VCaP (cell line): ENCODE data around the gene CASP5.
"Not testable (repeated sequence)": the region's sequence is repeated elsewhere in the genome, so short reads cannot be mapped to it uniquely, and the experiment has no call there.

Experiments used
- H3K27ac ChIP-seq: fragments of 450-650 bp; 2 replicates; pipeline ENCODE4 v1.5.1; 2017
- CTCF ChIP-seq: fragments of 450-650 bp; conservative IDR thresholded peaks from 2 replicates; pipeline ENCODE4 v1.5.1; 2017; ENCODE audit warnings: mild to moderate bottlenecking, moderate library complexity

CASP5 gene

GRCh38 chr11:105040703-105041102 lies 17.7 kb upstream of the CASP5 start:
- no peak for TF ChIP-seq CTCF
- no peak overlapping the region for H3K27ac ChIP-seq

GRCh38 chr11:105034813-105035620 lies 12.0 kb upstream of the CASP5 start, which contains the start of gene CASP1:
TSS of gene CASP1 (minus strand) at chr11:105035144. CDS start at chr11:105035113, 31 bp downstream.
- H3K27ac ChIP-seq, result no peak within 1 kb of the TSS
- no peak for TF ChIP-seq CTCF

GRCh38 chr11:105034388-105034787 lies 11.4 kb upstream of the CASP5 start:
- not testable (repeated sequence) for H3K27ac ChIP-seq

GRCh38 chr11:105033781-105034180 lies 10.8 kb upstream of the CASP5 start:
- no peak for TF ChIP-seq CTCF
- no peak overlapping the region for H3K27ac ChIP-seq

- no peak overlapping the region for H3K27ac ChIP-seq
- no peak for TF ChIP-seq CTCF
Observed at GRCh38 chr11:105033343-105033742, 10.4 kb upstream of the CASP5 start.

GRCh38 chr11:105032495-105032894 lies 9.5 kb upstream of the CASP5 start:
- H3K27ac ChIP-seq, result no peak overlapping the region
- no peak for TF ChIP-seq CTCF

- H3K27ac ChIP-seq, result no peak overlapping the region
- no peak for TF ChIP-seq CTCF
Observed at GRCh38 chr11:105027678-105028077, 4.7 kb upstream of the CASP5 start.

- no peak overlapping the region for H3K27ac ChIP-seq
- TF ChIP-seq CTCF, result no peak
Observed at GRCh38 chr11:105024394-105024793, 1.4 kb upstream of the CASP5 start.
